Adrenal gland (tissue), 5 donors: Measurements from ENCODE around the gene AOC1.

Source experiments
- CTCF ChIP-seq, 6 experiments: fragments of 450-650 bp in 4 of 6; fragments of 200-600 bp in 2 of 6; sonication (generic) in 1 of 6; IDR thresholded peaks; 1 replicate in 5 of 6; 2 replicates in 1 of 6; pipeline versions ENCODE4 v1.5.1 to v1.8.0; 2016 to 2021; ENCODE audit warnings: antibody characterized with exemption in 6 of 6, mild to moderate bottlenecking in 2 of 6, moderate library complexity in 1 of 6
- POLR2A ChIP-seq, 2 donors: fragments of 450-650 bp; IDR thresholded peaks; one replicate each; pipeline ENCODE4 v1.6.1; 2017; ENCODE audit warnings: antibody characterized with exemption in 2 of 2, mild to moderate bottlenecking in 2 of 2, moderate library complexity in 1 of 2
- donor health status: DM: no; HTN: no; CAD: no.

DNA sequence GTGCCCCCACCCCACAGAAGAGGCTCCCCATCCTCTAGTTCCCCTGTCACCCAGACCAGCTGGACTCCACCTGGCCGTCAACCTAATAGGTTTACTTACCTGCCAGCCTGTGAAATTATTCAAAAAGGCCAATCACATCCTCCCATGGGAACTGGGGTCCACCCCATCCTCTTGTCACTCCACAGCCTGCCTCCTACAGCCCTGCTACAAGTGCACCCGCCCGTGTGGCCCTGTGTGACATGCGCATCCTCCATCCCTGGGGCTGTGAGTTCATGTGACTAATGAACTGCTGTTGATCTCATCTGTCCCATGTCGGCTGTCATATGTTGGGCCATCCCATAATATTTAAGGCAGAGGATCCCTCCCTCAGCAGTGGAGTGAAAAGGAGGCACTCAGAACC lies 39.4 kb downstream of the AOC1 start:
- TF ChIP-seq POLR2A (IDR thresholded peaks at IDR 0.05) (no peak), CTCF (IDR thresholded peaks at IDR 0.05) (no peak)
